ENCODE data around the gene NKIRAS1.

GRCh38 chr3:23873941-23874340, 42.8 kb downstream of the NKIRAS1 start:
- TF ChIP-seq POLR2AphosphoS5 (IDR thresholded peaks at IDR 0.05; ENCODE audit: low read depth, low read length): no peak
- no peak for TF ChIP-seq POLR2A (IDR thresholded peaks at IDR 0.05; ENCODE audit: control extremely low read depth in 1 of 2, low read depth in 2 of 2, low read length in 2 of 2)
- TF ChIP-seq CTCF (IDR thresholded peaks at IDR 0.05; ENCODE audit: control extremely low read depth in 1 of 3, insufficient read depth in 1 of 3, low read depth in 1 of 3, low read length in 3 of 3): no peak
- TF ChIP-seq HDAC2 (IDR thresholded peaks at IDR 0.05; ENCODE audit: borderline replicate concordance in 1 of 2, low read depth in 2 of 2, low read length in 2 of 2): no peak
- no peak for TF ChIP-seq ZNF274 (IDR thresholded peaks at IDR 0.05; ENCODE audit: borderline replicate concordance, extremely low read depth, low read length)
- no peak for TF ChIP-seq RAD21 (IDR thresholded peaks at IDR 0.05 in 1 of 2, conservative IDR thresholded peaks at IDR 0.05 in 1 of 2; ENCODE audit: low read depth in 2 of 2, low read length in 2 of 2)
- no peak for TF ChIP-seq EP300 (IDR thresholded peaks at IDR 0.05; ENCODE audit: borderline replicate concordance in 1 of 2, low read depth in 2 of 2, low read length in 2 of 2)
- TF ChIP-seq SP2 (IDR thresholded peaks at IDR 0.05; ENCODE audit: low read length): no peak

All from H1 (cell line).